ENCODE results near the gene IGFBP1.
"Not testable (repeated sequence)": the region's sequence is repeated elsewhere in the genome, so short reads cannot be mapped to it uniquely, and the experiment has no call there.

- TF ChIP-seq ELF1 (IDR thresholded peaks at IDR 0.05); EP300 (IDR thresholded peaks at IDR 0.05; ENCODE audit: borderline replicate concordance in 1 of 2, low read depth in 1 of 2, low read length in 1 of 2): not testable (repeated sequence)
- TF ChIP-seq, protein P1, sequence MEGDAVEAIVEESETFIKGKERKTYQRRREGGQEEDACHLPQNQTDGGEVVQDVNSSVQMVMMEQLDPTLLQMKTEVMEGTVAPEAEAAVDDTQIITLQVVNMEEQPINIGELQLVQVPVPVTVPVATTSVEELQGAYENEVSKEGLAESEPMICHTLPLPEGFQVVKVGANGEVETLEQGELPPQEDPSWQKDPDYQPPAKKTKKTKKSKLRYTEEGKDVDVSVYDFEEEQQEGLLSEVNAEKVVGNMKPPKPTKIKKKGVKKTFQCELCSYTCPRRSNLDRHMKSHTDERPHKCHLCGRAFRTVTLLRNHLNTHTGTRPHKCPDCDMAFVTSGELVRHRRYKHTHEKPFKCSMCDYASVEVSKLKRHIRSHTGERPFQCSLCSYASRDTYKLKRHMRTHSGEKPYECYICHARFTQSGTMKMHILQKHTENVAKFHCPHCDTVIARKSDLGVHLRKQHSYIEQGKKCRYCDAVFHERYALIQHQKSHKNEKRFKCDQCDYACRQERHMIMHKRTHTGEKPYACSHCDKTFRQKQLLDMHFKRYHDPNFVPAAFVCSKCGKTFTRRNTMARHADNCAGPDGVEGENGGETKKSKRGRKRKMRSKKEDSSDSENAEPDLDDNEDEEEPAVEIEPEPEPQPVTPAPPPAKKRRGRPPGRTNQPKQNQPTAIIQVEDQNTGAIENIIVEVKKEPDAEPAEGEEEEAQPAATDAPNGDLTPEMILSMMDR (IDR thresholded peaks at IDR 0.05): not testable (repeated sequence)
- TF ChIP-seq, protein P2, sequence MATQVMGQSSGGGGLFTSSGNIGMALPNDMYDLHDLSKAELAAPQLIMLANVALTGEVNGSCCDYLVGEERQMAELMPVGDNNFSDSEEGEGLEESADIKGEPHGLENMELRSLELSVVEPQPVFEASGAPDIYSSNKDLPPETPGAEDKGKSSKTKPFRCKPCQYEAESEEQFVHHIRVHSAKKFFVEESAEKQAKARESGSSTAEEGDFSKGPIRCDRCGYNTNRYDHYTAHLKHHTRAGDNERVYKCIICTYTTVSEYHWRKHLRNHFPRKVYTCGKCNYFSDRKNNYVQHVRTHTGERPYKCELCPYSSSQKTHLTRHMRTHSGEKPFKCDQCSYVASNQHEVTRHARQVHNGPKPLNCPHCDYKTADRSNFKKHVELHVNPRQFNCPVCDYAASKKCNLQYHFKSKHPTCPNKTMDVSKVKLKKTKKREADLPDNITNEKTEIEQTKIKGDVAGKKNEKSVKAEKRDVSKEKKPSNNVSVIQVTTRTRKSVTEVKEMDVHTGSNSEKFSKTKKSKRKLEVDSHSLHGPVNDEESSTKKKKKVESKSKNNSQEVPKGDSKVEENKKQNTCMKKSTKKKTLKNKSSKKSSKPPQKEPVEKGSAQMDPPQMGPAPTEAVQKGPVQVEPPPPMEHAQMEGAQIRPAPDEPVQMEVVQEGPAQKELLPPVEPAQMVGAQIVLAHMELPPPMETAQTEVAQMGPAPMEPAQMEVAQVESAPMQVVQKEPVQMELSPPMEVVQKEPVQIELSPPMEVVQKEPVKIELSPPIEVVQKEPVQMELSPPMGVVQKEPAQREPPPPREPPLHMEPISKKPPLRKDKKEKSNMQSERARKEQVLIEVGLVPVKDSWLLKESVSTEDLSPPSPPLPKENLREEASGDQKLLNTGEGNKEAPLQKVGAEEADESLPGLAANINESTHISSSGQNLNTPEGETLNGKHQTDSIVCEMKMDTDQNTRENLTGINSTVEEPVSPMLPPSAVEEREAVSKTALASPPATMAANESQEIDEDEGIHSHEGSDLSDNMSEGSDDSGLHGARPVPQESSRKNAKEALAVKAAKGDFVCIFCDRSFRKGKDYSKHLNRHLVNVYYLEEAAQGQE (IDR thresholded peaks at IDR 0.05; ENCODE audit: low read depth, low read length): not testable (repeated sequence)
These were observed 31.4 kb upstream of the IGFBP1 start for GRCh38 chr7:45856888-45857287.
